GM18505 (cell line): Measurements from ENCODE around the gene SBNO1.

Experiments used
- ATAC-seq: cut with Tn5 transposase; IDR thresholded peaks from one replicate; pipeline ENCODE4 v1.9.1; 2021; ENCODE audit not compliant: unreplicated experiment
- POLR2A ChIP-seq: IDR thresholded peaks from 4 replicates; pipeline ENCODE4 v1.6.1; 2011; ENCODE audit warnings: borderline replicate concordance; ENCODE audit not compliant: insufficient read depth, insufficient read length; ENCODE audit errors: extremely low read depth

Gene SBNO1

GRCh38 chr12:123280971-123281370, 83.7 kb downstream of the SBNO1 start:
- ATAC-seq, result no peak
- no peak for TF ChIP-seq POLR2A

DNA sequence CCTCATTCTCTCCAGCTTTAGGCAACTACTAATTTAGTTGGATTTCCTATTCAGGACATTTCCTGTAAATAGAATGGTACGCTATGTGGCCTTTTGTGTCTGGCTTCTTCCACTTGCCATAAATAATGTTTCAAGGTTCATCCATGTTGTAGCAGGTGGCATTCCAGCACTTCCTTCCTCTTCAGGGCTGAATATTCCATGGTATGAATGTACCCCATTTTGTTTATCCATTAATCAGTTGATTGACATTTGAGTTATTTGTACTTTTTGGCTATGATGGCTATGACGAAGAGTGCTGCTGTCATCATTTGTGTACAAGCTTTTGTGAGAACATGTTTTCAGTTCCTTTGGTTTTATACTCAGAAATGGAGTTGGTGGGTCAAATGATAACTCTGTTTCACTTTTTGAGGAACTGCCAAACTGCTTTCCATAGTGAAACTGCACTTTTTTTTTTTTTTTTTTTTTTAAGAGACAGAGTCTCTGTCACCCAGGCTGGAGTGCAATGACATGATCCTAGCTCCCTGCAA, 86.5 kb downstream of the SBNO1 start:
- ATAC-seq, result peak; percentile 72

GRCh38 chr12:123273166-123273565, 91.5 kb downstream of the SBNO1 start:
- no peak for ATAC-seq
- TF ChIP-seq POLR2A, result no peak

More for the DNA sequence above, 86.5 kb downstream of the SBNO1 start:
- no peak for TF ChIP-seq POLR2A

DNA sequence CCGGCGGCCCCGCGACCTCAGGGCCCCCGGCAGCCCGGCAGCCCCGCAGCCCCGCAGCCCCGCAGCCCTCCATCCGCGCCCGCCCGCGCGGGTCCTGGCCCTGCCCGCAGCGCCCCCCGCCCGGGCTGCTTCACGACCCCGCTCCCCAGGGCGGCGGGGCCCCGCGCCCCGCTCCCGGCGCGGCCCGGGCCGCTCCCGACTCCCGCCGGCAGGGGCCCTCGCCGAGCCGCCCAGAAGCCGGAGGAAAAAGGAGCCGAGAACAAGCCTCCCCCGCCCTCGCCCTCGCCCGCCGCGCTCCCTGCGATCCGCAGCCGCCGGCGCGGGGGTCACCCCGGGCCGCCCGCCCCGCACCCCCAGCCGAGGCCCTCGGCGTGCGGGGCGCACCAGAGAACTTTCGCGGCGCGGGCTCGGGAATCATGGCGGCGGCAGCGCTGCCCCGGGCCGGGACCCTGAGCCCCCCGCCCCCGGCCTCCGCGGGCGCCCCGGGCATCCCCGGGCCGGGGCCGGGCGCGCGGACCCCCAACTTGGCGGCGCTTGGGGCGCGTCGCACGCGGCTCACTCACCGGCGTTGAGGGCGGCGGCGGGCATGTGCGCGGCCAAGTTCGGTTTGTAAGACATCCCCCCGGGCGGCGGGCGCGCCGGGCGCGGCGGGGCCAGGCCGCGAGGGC, 93.5 kb downstream of the SBNO1 start:
- TF ChIP-seq POLR2A, result no peak
- peak; percentile 57 for ATAC-seq

DNA sequence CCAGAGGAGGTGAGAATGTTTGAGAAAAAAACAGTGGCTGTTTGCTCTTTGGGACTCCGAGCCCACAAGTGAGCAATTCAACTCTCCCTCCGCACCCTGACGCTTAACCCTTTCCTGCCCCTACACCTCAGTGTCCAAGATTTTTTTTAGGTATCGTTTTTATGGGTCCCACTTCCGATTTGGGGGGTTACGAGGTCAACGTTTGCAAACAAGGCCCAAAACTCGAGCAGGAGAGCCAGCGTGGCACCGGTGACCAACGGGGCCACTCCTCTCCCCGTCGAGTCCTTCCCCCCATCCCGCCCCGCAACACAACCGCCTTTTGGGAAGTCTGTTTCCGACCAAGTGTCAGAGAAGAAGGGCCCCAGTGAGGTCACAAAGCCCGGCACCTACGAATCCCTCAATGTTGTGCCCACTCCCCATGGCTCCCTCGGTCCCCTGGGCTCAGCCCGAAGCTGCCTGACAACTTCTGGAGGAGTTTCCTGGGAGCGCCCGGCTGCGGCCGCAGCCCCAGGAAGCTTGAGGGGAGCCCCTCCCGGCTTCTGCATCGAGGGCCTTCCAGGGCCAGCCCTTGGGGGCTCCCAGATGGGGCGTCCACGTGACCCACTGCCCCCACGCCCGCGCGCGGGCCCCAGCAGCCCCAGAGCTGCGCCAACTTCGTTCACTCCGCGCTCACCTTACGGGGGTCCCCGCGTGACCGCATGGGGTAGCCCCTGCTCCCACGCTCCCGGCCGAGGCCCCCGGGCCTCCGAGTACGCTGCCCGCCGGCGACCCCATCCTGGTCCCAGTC, 94.2 kb downstream of the SBNO1 start:
- no peak for TF ChIP-seq POLR2A
- ATAC-seq, result peak; percentile 8

DNA sequence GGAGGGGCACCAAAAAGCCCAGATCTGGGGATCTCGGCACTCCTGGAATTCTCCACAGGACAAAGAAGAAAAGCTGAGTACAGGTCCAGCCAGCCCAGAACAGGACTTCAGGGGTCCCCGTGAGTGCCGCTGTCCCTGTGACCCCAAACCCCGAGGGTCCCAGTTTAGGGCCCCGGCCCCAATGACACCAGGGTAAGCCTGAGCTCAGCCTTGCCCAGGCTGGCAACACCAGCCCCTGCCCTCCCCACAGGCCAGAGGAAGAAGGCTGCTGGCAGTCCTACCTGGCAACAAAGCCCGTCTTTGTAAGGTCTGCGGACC, 94.8 kb downstream of the SBNO1 start:
- ATAC-seq, result no peak

DNA sequence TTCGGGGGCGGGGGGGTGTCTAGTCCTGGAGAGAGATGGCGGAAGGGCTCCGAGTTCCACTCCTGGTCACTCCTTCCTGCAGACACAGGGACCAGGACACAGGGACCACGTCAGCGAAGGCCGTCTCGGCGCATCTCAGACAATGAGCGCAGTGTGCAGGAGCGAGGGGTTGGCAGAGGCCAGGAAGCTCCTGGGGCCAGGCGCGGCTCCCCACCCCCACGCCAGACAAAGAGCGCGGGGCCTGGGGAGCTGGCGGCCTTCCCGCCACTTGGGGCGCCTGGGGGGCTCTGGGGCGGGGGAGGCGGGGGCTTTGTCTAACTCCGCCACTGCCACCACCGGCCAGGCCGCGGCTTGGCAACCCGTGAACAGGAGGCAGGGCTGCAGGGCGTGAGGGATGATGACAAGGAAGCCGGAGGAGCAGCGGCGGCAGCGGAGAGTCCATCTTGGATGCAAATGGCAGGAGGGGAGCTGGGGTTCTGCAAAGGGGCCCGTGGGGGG, 95.2 kb downstream of the SBNO1 start:
- no peak for TF ChIP-seq POLR2A
- no peak for ATAC-seq

More for the DNA sequence above, 94.8 kb downstream of the SBNO1 start:
- no peak for TF ChIP-seq POLR2A

GRCh38 chr12:123268850-123269249, 95.8 kb downstream of the SBNO1 start:
- no peak for ATAC-seq
- no peak for TF ChIP-seq POLR2A

DNA sequence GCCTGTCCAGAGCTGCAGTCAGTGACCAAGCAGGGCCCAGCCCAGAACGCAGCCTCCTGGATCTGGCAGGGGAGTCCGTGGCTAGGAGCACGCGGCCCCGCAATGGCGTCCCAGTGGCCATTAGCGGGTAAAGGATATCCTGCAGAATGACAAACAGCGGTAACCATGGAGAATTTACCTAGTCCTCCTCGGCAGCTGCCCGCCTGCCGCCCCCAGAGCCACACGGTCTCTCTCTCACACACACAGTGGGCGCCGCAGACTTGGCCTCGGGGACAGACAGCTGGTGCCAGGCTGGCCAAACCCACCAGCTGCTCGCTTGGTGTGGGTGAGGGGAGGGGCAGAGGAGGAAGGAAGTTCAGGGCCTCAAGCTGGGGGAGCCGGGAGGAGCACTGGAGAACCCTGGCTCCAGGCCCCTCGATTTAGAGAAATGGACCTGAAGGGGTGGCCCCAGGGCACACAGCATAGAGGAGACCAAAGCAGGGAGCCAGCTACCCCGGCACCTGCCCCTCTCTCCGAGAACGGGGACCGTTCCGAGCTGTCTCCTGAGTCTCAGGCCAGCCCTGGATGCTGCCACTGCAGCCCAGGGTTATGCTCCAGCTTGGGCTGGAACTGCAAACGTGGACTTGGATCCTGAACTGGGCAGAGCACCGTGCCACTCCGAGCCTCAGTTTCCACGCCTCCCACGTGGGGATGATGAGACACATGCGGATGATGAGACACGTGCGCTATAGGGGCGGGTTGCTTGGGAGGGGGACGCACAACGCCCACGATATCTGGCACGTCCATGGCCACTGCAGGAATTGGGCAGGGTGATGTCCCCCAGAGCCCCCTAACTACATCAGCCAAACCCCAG, 96.4 kb downstream of the SBNO1 start:
- TF ChIP-seq POLR2A, result no peak
- ATAC-seq, result no peak

DNA sequence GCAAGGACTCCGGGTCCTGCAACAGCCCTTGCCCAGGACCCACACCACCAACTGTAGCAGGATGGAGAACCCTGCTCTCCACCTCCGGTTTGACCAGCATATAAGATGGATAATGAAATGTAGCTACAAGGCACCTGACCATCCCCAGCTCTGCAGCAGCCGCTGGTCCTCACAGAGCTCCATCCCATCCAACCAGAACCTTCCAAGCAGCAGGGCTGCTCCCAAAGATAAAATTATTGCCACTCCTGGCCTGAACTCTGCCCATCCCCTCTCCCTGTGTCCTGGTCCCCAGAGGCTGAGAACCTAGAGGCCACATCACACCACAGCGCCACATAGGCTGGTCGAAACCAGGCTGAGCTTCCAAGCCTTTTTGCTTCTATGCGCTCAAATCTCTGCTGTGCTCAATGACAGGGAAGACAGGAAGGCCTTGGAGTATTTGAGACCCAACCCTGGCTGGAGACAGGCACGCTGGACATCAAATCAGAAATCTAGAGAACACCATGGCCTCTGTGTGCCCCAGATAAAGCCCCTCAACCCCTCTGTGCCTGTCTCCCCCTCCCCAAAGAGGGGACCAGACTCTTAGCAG, 97.2 kb downstream of the SBNO1 start:
- TF ChIP-seq POLR2A, result no peak

GRCh38 chr12:123266679-123267277, 97.9 kb downstream of the SBNO1 start:
- ATAC-seq, result no peak
- no peak for TF ChIP-seq POLR2A

More for the DNA sequence above, 97.2 kb downstream of the SBNO1 start:
- no peak for ATAC-seq
